ENCODE measurements around the gene GDA.
"Not testable (repeated sequence)": the region's sequence is repeated elsewhere in the genome, so short reads cannot be mapped to it uniquely, and the experiment has no call there.

GDA gene

GRCh38 chr9:72280913-72281500 is 131.8 kb downstream of the GDA start:
- DNase-seq: peak; percentile 77

- no peak for DNase-seq
Measured at GRCh38 chr9:72289401-72289800, 140.2 kb downstream of the GDA start.

- DNase-seq: no peak
Measured at GRCh38 chr9:72290311-72290710, 141.1 kb downstream of the GDA start.

GRCh38 chr9:72291576-72291975 is 142.3 kb downstream of the GDA start:
- not testable (repeated sequence) for DNase-seq

- DNase-seq: peak; percentile 63
Measured at GRCh38 chr9:72292256-72292682, 143.0 kb downstream of the GDA start.

GRCh38 chr9:72292874-72293607 is 143.8 kb downstream of the GDA start:
- DNase-seq: peak; percentile 21

GRCh38 chr9:72294936-72295335 is 145.7 kb downstream of the GDA start:
- DNase-seq: no peak

GRCh38 chr9:72297516-72297915 is 148.3 kb downstream of the GDA start:
- peak; percentile 12 for DNase-seq

GRCh38 chr9:72299017-72299603 is 149.9 kb downstream of the GDA start:
- DNase-seq: no peak

- no peak for DNase-seq
Measured at GRCh38 chr9:72300873-72301272, 151.6 kb downstream of the GDA start.

Measured in NCI-H82 (cell line).